GM12872 (cell line): Measurements from ENCODE around the gene KCNE2.

Source experiments
- TF ChIP-seq, protein P1 (sequence below): IDR thresholded peaks from 3 replicates; pipeline ENCODE4 v1.5.1; 2011; ENCODE audit warnings: low read depth, mild to moderate bottlenecking, low read length, moderate library complexity; ENCODE audit not compliant: insufficient read depth

KCNE2 gene

DNA sequence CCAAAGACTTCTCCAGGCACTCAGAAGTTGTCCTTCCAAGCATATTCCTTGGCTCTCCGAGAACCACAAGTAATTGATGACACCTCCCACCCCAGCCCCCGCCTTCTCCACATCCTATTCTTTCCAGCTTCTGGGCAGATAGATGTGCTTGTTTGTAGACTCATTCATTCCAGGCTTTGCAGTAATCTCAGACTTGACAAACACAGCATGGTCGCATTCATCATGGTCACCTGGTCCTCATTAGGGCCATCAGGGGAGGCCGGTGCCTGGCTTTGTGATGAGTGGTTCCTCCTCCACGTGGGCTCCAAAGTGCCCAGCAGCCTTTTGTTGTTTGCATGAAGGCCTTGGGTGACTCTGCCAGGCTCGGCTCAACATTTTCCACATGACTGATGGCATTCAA, 28.5 kb upstream of the KCNE2 start:
- TF ChIP-seq, protein P1, sequence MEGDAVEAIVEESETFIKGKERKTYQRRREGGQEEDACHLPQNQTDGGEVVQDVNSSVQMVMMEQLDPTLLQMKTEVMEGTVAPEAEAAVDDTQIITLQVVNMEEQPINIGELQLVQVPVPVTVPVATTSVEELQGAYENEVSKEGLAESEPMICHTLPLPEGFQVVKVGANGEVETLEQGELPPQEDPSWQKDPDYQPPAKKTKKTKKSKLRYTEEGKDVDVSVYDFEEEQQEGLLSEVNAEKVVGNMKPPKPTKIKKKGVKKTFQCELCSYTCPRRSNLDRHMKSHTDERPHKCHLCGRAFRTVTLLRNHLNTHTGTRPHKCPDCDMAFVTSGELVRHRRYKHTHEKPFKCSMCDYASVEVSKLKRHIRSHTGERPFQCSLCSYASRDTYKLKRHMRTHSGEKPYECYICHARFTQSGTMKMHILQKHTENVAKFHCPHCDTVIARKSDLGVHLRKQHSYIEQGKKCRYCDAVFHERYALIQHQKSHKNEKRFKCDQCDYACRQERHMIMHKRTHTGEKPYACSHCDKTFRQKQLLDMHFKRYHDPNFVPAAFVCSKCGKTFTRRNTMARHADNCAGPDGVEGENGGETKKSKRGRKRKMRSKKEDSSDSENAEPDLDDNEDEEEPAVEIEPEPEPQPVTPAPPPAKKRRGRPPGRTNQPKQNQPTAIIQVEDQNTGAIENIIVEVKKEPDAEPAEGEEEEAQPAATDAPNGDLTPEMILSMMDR: no peak

DNA sequence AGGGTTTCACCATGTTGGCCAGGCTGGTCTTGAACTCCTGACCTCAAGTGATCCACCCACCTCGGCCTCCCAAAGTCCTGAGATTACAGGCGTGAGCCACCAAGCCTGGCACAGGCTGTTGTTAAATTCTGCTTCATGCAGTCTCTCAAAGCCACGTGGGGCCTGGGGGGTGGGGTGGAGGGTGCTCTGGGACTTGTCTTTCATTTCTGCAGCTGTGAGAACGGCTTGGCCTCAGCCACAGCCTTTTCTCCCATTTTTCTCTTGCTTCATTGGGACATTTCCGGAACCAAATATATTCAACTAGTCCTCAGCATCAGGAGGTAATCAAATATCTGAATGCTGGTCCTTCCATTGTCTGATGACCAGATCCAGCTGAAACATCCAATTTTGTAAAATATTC, 27.6 kb upstream of the KCNE2 start:
- TF ChIP-seq, protein P1: no peak

DNA sequence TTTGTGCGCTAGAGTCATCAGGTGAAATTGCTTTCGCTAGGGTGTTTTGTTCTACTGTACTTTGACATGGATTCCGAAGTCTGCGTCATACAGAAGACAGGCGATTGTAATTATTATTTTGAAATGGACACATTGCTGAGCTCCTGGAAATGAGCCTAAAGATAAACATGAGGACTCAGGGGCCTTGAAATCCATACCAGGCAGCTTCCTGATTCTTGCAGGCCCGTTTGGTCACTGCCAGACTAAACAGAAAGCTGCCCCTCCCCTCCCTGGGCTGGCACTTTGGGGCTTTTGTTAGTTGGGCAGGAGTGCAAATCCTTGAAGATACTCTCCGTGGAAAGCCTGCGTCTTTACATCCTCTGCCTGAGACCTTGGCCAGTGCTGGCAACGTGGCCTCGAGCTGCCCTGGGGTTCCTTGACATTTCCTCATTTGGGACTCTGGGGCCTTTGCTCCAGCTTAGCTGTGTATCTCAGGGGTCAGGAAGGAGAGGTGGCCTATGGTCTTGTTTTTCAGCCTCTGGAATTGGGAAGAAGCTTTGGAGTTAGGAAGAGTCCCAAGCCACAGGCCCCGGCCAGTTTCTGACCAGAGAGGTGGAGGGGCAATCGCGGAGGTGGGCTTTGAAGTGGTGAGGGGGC, 26.9 kb upstream of the KCNE2 start:
- TF ChIP-seq, protein P1: no peak

DNA sequence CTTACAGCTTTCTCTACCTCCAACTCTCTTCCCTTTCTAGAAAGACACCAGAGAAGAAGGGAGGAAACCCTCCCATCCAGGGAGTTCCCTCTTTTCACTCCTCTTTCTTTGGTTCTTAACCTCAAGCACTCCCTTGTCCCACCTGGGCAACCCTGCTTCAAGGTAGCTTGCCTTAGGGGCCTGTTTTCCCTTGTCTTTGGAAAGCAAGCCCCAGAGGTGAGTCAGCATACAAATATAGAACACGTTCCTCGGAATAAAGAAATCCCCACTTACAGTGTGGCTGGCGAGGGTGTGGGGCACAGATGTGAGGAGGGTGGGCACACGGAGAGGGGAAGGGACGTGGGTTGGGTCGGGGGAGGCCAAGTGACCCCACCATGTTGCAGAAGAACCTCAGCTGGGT, 26.1 kb upstream of the KCNE2 start:
- TF ChIP-seq, protein P1: no peak

DNA sequence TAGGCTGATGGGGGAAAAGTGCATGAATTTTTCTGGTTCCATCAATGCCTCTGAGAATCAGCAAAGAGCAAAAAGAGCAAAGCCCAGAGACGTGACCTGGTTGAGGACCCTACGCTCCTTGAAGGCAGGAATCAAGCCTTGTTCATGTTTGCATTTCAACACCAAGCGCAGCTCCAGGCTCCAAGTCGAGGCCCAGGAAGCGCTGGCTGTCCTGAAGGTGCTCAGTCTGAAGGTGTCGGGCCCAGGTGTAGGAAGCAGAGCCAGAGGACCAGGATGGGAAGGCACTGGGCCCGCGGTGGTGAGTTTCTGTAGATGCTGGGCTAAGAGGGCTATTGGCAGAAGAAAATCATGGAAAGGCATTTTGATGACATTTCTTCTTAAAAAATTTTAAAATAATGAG, 25.6 kb upstream of the KCNE2 start:
- TF ChIP-seq, protein P1: no peak

DNA sequence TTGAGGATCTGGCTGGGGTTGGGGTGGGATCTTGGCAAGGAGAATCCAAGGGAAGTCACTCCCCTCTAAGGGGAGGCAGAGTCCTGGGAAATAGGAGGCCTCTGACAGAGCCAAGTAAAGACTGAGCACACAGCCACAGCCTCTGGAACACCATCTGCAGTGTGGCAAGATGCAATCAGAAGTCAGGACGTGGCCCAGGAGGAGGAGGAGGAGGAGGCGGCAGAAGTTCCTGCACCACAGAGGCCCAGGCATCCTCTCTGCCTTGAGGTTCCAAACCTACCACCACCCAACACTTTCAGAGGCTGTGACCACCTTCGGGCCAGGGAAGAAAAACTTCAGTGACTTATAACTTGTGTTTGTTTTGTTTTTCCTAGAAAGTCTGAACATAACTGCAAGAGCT, 23.7 kb upstream of the KCNE2 start:
- TF ChIP-seq, protein P1: no peak

DNA sequence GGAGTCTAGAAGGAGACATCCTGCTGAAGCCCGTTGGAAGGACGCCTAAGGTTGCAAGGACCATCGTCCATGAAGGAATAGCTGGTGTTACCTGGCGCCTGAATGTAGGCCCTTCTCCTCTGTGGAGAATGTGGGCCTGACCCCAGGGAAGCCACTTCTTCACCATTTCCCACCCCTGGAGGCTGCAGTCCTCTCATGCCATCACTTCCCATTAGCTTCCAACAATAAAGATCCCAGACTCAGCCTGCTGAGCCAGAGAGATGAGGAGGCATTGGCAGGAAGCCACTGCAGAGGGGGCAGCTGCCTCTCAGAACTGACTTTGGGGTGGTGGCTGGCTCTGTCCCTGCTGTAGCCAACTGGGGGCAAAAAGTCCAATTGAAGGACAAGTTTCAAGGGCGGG, 21.3 kb upstream of the KCNE2 start:
- TF ChIP-seq, protein P1: no peak
